Measurements from ENCODE around the gene SGK1. TPM values are rescaled to one million over a fixed set of nuclear protein-coding genes. Genes with fewer than 3 reads are reported as not detected.
"Not testable (repeated sequence)": the region's sequence is repeated elsewhere in the genome, so short reads cannot be mapped to it uniquely, and the experiment has no call there.

The SGK1 gene
- total RNA-seq, 1 experiment from 2014 or later: 47.5 TPM

GRCh38 chr6:134304381-134304780, 13.5 kb downstream of the SGK1 start:
- DNase-seq (ENCODE audit: low spot score): not testable (repeated sequence)

GRCh38 chr6:134303891-134304290, 14.0 kb downstream of the SGK1 start:
- no peak for DNase-seq (ENCODE audit: low spot score)

- peak; percentile 64 for DNase-seq (ENCODE audit: low spot score)
Observed at GRCh38 chr6:134299236-134299635, 18.7 kb downstream of the SGK1 start.

- DNase-seq (ENCODE audit: low spot score): no peak
Observed at GRCh38 chr6:134296762-134297161, 21.1 kb downstream of the SGK1 start.

- peak; percentile 81 for DNase-seq (ENCODE audit: low spot score)
Observed at GRCh38 chr6:134295953-134296553, 21.9 kb downstream of the SGK1 start.

- DNase-seq (ENCODE audit: low spot score): no peak
Observed at GRCh38 chr6:134293659-134294161, 24.2 kb downstream of the SGK1 start.

- no peak for DNase-seq (ENCODE audit: low spot score)
Observed at GRCh38 chr6:134291156-134291555, 26.8 kb downstream of the SGK1 start.

GRCh38 chr6:134289204-134289575, 28.7 kb downstream of the SGK1 start:
- DNase-seq (ENCODE audit: low spot score): no peak

- peak; percentile 71 for DNase-seq (ENCODE audit: low spot score)
Observed at GRCh38 chr6:134288538-134289203, 29.2 kb downstream of the SGK1 start.

- no peak for DNase-seq (ENCODE audit: low spot score)
Observed at GRCh38 chr6:134287859-134288537, 29.9 kb downstream of the SGK1 start.

GRCh38 chr6:134282816-134283215, 35.1 kb downstream of the SGK1 start:
- no peak for DNase-seq (ENCODE audit: low spot score)

- DNase-seq (ENCODE audit: low spot score): no peak
Observed at GRCh38 chr6:134281388-134281787, 36.5 kb downstream of the SGK1 start.

- DNase-seq (ENCODE audit: low spot score): no peak
Observed at GRCh38 chr6:134278000-134278399, 39.9 kb downstream of the SGK1 start.

- peak; percentile 25 for DNase-seq (ENCODE audit: low spot score)
Observed at GRCh38 chr6:134276891-134277377, 41.0 kb downstream of the SGK1 start.

GRCh38 chr6:134272374-134272773, 45.5 kb downstream of the SGK1 start:
- DNase-seq (ENCODE audit: low spot score): no peak

- DNase-seq (ENCODE audit: low spot score): no peak
Observed at GRCh38 chr6:134267917-134268361, 50.0 kb downstream of the SGK1 start.

- DNase-seq (ENCODE audit: low spot score): no peak
Observed at GRCh38 chr6:134266776-134267175, 51.1 kb downstream of the SGK1 start.

- DNase-seq (ENCODE audit: low spot score): no peak
Observed at GRCh38 chr6:134261766-134262165, 56.1 kb downstream of the SGK1 start.

GRCh38 chr6:134258849-134259306, 59.0 kb downstream of the SGK1 start:
- DNase-seq (ENCODE audit: low spot score): no peak

- no peak for DNase-seq (ENCODE audit: low spot score)
Observed at GRCh38 chr6:134257516-134257915, 60.4 kb downstream of the SGK1 start.

GRCh38 chr6:134256862-134257261, 61.0 kb downstream of the SGK1 start:
- no peak for DNase-seq (ENCODE audit: low spot score)

- not testable (repeated sequence) for DNase-seq (ENCODE audit: low spot score)
Observed at GRCh38 chr6:134255280-134255679, 62.6 kb downstream of the SGK1 start.

- DNase-seq (ENCODE audit: low spot score): no peak
Observed at GRCh38 chr6:134254118-134254517, 63.8 kb downstream of the SGK1 start.

Measured in H4 (cell line).